ENCODE data around the gene CLSTN1.
"Not testable (repeated sequence)": the region's sequence is repeated elsewhere in the genome, so short reads cannot be mapped to it uniquely, and the experiment has no call there.

The CLSTN1 gene

GRCh38 chr1:9825093-9826074, 1.6 kb upstream of the CLSTN1 start:
- DNase-seq, result peak; percentile 96

- DNase-seq, result no peak
These were observed 931 bp upstream of the CLSTN1 start for GRCh38 chr1:9824702-9825089.

GRCh38 chr1:9823693-9823942, 147 bp downstream of the CLSTN1 start:
- no peak for DNase-seq

- DNase-seq, result no peak
These were observed 670 bp downstream of the CLSTN1 start for GRCh38 chr1:9822897-9823692.

GRCh38 chr1:9822490-9822889, 1.3 kb downstream of the CLSTN1 start:
- no peak for DNase-seq

- DNase-seq, result no peak
These were observed 2.1 kb downstream of the CLSTN1 start for GRCh38 chr1:9821710-9822109.

- no peak for DNase-seq
These were observed 3.2 kb downstream of the CLSTN1 start for GRCh38 chr1:9820521-9820920.

GRCh38 chr1:9817734-9818133, 6.0 kb downstream of the CLSTN1 start:
- no peak for DNase-seq

GRCh38 chr1:9816199-9816598, 7.6 kb downstream of the CLSTN1 start:
- DNase-seq, result no peak

- no peak for DNase-seq
These were observed 8.6 kb downstream of the CLSTN1 start for GRCh38 chr1:9815150-9815549.

- no peak for DNase-seq
These were observed 9.1 kb downstream of the CLSTN1 start for GRCh38 chr1:9814619-9815018.

- no peak for DNase-seq
These were observed 12.4 kb downstream of the CLSTN1 start for GRCh38 chr1:9811239-9811966.

- DNase-seq, result no peak
These were observed 14.7 kb downstream of the CLSTN1 start for GRCh38 chr1:9809100-9809510.

- DNase-seq, result no peak
These were observed 15.3 kb downstream of the CLSTN1 start for GRCh38 chr1:9808459-9808858.

- DNase-seq, result peak; percentile 68
These were observed 16.2 kb downstream of the CLSTN1 start for GRCh38 chr1:9807541-9807940.

GRCh38 chr1:9805972-9806371, 17.8 kb downstream of the CLSTN1 start:
- not testable (repeated sequence) for DNase-seq

GRCh38 chr1:9805006-9805508, 18.7 kb downstream of the CLSTN1 start:
- no peak for DNase-seq

GRCh38 chr1:9803003-9803918, 20.5 kb downstream of the CLSTN1 start:
- not testable (repeated sequence) for DNase-seq

GRCh38 chr1:9801909-9802308, 21.9 kb downstream of the CLSTN1 start:
- no peak for DNase-seq

GRCh38 chr1:9798236-9799130, 25.3 kb downstream of the CLSTN1 start:
- DNase-seq, result no peak

GRCh38 chr1:9797049-9797448, 26.7 kb downstream of the CLSTN1 start:
- DNase-seq, result no peak

Measured in NCI-H510A (cell line).